DLD1 (cell line): ENCODE measurements around the gene ZBTB5.
"Not testable (repeated sequence)": the region's sequence is repeated elsewhere in the genome, so short reads cannot be mapped to it uniquely, and the experiment has no call there.

Experiments used
- in situ Hi-C: cut with HindIII; loops from 2 replicates; pipeline ENCODE4 v1.10.0; 2017; ENCODE audit warnings: low sequenced_read_pairs

The ZBTB5 gene

DNA sequence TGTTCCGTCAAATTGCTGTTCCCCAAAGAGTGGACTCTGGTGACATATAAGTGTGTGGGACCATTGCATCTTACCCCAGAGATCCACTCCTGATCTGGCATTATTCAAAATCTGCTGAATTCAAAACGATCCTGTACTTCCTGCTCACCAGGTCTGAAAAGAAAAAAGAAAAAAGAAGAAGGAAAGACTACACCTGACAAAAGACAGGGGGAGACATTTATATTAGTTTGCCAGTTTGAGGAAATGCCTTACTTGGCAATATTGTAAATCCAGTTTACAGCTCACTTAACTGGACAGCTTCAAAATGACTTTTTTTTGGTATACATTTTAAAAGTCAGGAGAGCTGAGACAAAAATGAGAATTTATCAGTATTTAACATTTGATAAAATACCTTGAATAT, 57.8 kb downstream of the ZBTB5 start:
- in situ Hi-C loops: no loop called here

DNA sequence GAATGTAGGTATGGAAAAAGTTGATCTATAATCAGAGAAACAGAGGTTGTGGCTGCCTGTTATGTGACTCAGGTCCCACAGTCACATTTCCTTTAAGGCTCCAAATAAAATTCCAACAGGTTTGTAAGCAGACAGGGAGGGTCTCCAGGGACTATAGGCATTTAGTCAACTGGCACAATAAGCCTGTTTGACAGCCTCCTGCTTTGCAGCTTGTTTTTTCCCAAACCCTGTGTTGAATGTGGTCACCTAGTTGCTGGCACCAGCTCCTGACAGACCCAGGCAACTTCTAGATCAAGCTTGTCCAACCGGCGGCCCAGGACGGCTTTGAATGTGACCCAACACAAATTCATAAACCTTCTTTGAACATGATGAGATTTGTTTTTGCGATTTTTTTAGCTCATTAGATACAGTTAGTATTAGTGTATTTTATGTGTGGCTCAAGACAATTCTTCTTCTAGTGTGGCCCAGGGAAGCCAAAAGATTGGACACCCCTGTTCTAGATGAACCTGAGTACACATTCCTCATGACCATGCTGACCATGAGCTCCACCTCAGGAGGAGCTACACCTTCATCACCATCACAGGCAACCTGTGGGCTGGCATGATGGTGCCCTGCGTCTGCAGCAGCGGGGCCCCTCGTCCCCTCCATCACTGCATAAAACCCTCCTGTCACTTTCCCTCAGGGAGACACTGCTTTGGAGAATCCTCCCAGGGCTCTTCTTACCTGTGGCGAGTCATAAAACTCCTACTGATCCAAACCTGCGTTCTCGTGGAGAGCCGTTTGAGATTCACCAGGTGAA, 58.4 kb downstream of the ZBTB5 start:
- in situ Hi-C loops: no loop called here

DNA sequence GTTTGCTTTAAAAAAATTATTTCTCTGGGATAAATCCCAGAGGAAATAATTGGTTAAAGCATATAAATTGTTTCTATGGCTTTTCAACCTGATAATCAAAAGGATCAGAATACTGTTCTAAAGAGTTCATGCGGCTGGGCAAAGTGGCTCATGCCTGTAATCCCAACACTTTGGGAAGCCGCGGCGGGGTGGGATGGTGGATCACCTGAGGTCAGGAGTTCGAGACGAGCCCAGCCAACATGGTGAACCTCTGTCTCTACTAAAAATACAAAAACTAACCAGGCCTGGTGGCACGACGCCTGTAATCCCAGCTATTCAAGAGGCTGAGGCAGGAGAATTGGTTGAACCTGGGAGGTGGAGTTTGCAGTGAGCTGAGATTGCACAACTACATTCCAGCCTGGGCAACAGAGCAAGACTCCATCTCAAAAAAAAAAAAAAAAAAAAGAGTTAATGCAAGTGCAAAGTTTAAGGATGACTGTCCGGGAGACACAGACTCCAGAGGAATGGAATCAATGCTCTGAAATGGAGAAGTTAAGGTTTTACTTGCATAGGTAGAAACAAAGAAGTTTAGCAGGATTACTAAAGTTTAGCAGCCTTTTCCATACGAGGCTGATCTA, 59.4 kb downstream of the ZBTB5 start:
- in situ Hi-C loops: no loop called here

DNA sequence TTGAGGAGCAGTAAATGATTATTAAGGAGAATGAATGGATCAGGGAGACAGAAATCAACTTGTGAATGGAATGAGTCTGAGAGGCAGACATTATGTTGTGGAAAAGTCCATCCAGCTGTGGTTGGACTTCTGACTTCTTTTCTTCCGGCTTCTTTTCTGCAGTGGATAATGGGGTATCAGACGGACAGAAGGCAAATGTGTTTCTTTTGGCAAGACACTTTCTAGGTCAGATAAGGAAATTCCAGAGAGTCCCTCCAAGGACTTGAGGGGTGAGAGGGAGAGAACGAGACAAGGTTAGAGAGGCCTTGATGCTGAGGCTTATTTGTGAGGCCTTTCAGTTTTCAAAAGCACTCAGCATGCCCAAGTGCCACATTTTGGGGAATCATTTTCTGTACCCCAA, 59.9 kb downstream of the ZBTB5 start:
- in situ Hi-C loops: no loop called here

DNA sequence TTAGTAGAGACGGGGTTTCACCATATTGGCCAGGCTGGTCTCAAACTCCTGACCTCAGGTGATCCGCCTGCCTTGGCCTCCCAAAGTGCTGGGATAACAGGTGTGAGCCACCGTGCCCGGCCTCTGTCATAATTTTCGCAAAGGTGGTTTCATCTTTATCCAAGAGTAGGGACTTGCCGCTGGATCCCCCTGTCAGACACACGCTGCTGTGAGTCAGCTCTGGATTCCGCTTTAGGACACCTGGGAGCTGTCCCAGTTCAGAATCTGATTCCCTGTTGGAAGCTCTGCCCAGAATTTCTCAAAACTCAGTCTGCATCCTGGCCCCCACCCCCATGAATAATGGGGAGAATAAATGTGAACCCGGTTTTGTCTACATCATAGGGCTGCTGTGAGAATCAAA, 60.7 kb downstream of the ZBTB5 start:
- in situ Hi-C loops: no loop called here

GRCh38 chr9:37399336-37399735, 65.9 kb downstream of the ZBTB5 start:
- in situ Hi-C loops: no loop called here

DNA sequence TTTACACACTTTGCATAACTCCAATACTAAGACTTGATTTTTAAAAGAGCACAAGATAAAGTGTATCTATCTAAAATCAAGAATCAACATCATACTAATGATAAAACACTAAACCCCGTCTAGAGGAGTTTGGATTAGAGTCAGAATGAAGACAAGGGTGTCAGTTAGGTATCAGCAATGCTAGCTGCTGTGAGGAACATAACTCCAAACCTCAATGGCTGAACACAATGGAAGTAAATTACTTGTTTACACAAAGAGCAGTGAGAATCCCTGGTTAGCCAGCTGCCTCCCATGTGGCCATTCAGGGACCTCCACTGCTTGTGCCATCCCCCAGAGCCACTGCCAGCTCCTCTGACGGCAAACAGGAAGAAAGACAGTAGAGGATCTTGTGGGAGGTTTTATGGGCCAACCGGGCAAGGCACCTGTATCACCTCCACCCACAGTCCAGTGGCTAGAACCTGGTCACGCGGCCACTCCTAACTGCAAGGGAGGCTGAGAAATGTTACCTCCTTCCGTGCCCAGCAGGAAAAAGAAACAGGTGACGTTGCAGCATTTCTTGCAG, 66.7 kb downstream of the ZBTB5 start:
- in situ Hi-C loops: no loop called here

DNA sequence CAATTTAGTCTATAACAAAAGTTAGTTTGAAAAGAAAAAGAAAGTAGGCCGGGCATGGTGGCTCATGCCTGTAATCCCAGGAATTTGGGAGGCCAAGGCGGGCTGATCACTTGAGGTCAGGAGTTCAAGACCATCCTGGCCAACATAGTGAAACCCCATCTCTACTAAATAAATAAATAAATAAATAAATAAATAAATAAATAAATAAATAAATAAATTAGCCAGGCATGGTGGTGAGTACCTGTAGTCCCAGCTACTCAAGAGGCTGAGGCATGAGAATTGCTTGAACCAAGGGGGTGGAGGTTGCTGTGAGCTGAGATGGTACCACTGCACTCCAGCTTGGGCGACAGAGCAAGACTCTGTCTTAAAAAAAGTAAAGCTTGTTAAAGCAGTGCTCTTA, 67.3 kb downstream of the ZBTB5 start:
- in situ Hi-C loops: not testable (repeated sequence)

DNA sequence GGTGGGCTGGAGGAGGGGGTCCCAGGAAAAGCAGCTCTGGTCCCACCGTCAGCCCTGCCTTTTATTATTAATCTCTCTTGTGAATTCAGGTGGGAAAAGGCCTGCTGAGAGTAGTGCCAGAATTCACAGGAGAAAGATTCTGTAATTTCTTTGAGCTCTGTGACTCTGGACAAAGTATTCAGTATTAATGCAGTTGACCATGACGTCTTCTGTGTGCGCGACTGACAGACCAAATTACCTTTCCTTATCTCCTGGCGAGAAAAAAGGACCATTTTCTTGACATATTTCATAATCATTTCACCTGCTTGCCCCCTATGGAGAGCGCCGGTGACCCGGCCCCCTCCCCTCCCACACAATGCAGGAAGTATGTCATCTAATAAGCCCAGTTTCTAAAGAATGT, 69.6 kb downstream of the ZBTB5 start:
- in situ Hi-C loops: no loop called here

GRCh38 chr9:37395229-37395628, 70.0 kb downstream of the ZBTB5 start:
- in situ Hi-C loops: no loop called here

DNA sequence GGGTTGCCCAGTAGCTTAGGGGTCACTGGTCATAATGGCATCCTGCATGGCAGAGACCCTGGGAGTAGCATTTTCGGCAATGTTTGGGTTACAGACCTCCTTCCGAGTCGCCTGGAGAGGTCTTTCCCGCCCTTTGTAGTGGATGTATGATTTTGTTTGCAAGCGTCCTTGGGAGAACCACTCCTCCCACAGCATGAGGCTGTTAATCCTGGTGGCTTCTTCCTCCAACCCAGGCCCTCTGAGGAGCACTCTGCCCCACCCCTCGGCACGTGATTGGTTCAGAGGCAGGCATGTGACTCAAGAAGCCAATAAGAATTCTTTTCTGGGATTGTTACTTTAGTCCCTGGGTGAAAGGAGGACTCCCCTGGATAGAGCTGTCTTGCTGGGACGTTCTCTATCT, 73.0 kb downstream of the ZBTB5 start:
- in situ Hi-C loops: no loop called here

GRCh38 chr9:37390759-37391158, 74.5 kb downstream of the ZBTB5 start:
- in situ Hi-C loops: no loop called here
